ENCODE results near the gene HMGCR. TPM values are rescaled to one million over a fixed set of nuclear protein-coding genes. Genes with fewer than 3 reads are reported as not detected.

Gene HMGCR
- total and polyA plus RNA-seq, 9 of the 15 experiments (the other 6 are each of a cell fraction or from before 2014, with no cell fraction given): 29.5 to 155 (median 61.5) TPM

GRCh38 chr5:75336615-75337336 lies at the start of gene HMGCR (continued):
- TF ChIP-seq CTCFL (IDR thresholded peaks at IDR 0.05; ENCODE audit: borderline replicate concordance, insufficient read depth, low read depth, low read length, poor library complexity, severe bottlenecking): no peak
- peak; percentile 52; the same call in 1 of the 2 replicates for TF ChIP-seq JUND (IDR thresholded peaks at IDR 0.05; ENCODE audit: borderline replicate concordance, low read depth, low read length)
- peak; percentile 20; the same call in 1 of the 3 replicates for TF ChIP-seq JUND (tag; IDR thresholded peaks at IDR 0.05; ENCODE audit: borderline replicate concordance, low read depth, low read length)
- TF ChIP-seq NBN (IDR thresholded peaks at IDR 0.05; ENCODE audit: low read depth): peak; percentile 52; the same call in 1 of the 2 replicates
- no peak for TF ChIP-seq ZNF780A (CRISPR knock-in tag; IDR thresholded peaks at IDR 0.05)
- TF ChIP-seq KLF13 (tag; IDR thresholded peaks at IDR 0.05; ENCODE audit: borderline replicate concordance, low read depth): no peak
- no peak for TF ChIP-seq XRCC5 (IDR thresholded peaks at IDR 0.05; ENCODE audit: low read depth, low read length)
- peak; percentile 80 for TF ChIP-seq MEIS2 (IDR thresholded peaks at IDR 0.05; ENCODE audit: partially characterized antibody)
- 0 out of 2 replicates have a peak, but pooled peaks have one; percentile 35 for TF ChIP-seq CREB3L1 (IDR thresholded peaks at IDR 0.05; ENCODE audit: borderline replicate concordance, low read depth)
- no peak for TF ChIP-seq ELF1 (tag; IDR thresholded peaks at IDR 0.05)
- no peak for TF ChIP-seq KLF1 (tag; IDR thresholded peaks at IDR 0.05)
- TF ChIP-seq ZNF436 (CRISPR knock-in tag; IDR thresholded peaks at IDR 0.05): no peak
- peak; percentile 4 for TF ChIP-seq GTF3C2 (IDR thresholded peaks at IDR 0.05; ENCODE audit: borderline replicate concordance, extremely low read depth, insufficient read length)
- TF ChIP-seq HIVEP1 (CRISPR knock-in tag; IDR thresholded peaks at IDR 0.05): no peak
- TF ChIP-seq FOXJ3 (CRISPR knock-in tag; IDR thresholded peaks at IDR 0.05): no peak
- no peak for TF ChIP-seq STAG1 (CRISPR knock-in tag; IDR thresholded peaks at IDR 0.05; ENCODE audit: borderline replicate concordance)
- no peak for TF ChIP-seq ZFP1 (CRISPR knock-in tag; IDR thresholded peaks at IDR 0.05)
- TF ChIP-seq TCF7L2 (IDR thresholded peaks at IDR 0.05; ENCODE audit: low read depth, low read length): peak; percentile 74
- TF ChIP-seq MLX (CRISPR knock-in tag; conservative IDR thresholded peaks at IDR 0.05): no peak
- TF ChIP-seq, protein P1, sequence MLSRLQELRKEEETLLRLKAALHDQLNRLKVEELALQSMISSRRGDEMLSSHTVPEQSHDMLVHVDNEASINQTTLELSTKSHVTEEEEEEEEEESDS (CRISPR knock-in tag; IDR thresholded peaks at IDR 0.05): no peak

All from K562 (cell line).